Nephron progenitor cell (in vitro differentiated cells): Measurements from ENCODE around the gene UBE2D2.
A peak's percentile ranks its signal among the peaks of the same experiment; 100 is the strongest.
"Not testable (repeated sequence)": the region's sequence is repeated elsewhere in the genome, so short reads cannot be mapped to it uniquely, and the experiment has no call there.

Experiments used
- DNase-seq: peaks from one replicate; pipeline ENCODE4 v3.0.0; 2021
- H3K27ac Mint-ChIP-seq: 2 replicates; pipeline ENCODE4 v1.8.0; 2021; ENCODE audit warnings: mild to moderate bottlenecking, moderate library complexity, mixed read lengths
- H3K27me3 Mint-ChIP-seq: 2 replicates; pipeline ENCODE4 v1.8.0; 2021; ENCODE audit warnings: mild to moderate bottlenecking, low read depth, mixed read lengths; ENCODE audit not compliant: poor library complexity
- H3K36me3 Mint-ChIP-seq: 2 replicates; pipeline ENCODE4 v1.8.0; 2021; ENCODE audit warnings: low read depth, mixed read lengths
- H3K4me1 Mint-ChIP-seq: 2 replicates; pipeline ENCODE4 v1.8.0; 2021; ENCODE audit warnings: mixed read lengths
- H3K4me3 Mint-ChIP-seq: 2 replicates; pipeline ENCODE4 v1.8.0; 2021; ENCODE audit warnings: mild to moderate bottlenecking, moderate library complexity, mixed read lengths
- H3K9me3 Mint-ChIP-seq: 2 replicates; pipeline ENCODE4 v1.8.0; 2021; ENCODE audit warnings: mild to moderate bottlenecking, moderate library complexity, mixed read lengths
- TF ChIP-seq, protein P1 (sequence below): fragments of 200-600 bp; sonication (generic); IDR thresholded peaks from 2 replicates; pipeline ENCODE4 v1.5.0; 2021; ENCODE audit warnings: antibody characterized with exemption

The UBE2D2 gene

DNA sequence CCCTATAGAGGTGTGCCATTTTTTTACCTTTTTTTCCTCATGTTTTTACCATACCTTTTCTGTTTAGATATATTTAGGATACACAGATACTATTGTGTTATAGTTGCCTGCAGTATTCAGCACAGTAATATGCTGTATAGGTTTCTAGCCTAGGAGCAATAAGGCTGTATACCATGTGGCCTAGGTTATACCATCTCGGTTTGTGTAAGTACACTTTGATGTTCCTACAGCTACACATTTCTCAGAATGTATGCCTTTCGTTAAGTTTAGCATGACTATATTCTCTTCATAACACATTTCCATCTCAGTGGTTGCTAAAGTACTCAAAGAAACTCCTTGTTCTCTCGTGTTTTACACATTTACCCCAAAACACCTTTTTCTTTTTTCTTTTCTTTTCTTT lies 23.0 kb downstream of the UBE2D2 start:
- DNase-seq: no peak
- TF ChIP-seq, protein P1, sequence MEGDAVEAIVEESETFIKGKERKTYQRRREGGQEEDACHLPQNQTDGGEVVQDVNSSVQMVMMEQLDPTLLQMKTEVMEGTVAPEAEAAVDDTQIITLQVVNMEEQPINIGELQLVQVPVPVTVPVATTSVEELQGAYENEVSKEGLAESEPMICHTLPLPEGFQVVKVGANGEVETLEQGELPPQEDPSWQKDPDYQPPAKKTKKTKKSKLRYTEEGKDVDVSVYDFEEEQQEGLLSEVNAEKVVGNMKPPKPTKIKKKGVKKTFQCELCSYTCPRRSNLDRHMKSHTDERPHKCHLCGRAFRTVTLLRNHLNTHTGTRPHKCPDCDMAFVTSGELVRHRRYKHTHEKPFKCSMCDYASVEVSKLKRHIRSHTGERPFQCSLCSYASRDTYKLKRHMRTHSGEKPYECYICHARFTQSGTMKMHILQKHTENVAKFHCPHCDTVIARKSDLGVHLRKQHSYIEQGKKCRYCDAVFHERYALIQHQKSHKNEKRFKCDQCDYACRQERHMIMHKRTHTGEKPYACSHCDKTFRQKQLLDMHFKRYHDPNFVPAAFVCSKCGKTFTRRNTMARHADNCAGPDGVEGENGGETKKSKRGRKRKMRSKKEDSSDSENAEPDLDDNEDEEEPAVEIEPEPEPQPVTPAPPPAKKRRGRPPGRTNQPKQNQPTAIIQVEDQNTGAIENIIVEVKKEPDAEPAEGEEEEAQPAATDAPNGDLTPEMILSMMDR: no peak
- Mint-ChIP-seq H3K27me3 (no peaks in the 10 kb centered on the region), H3K4me1 (peaks cover 5% of the 10 kb centered on the region), H3K9me3 (peaks cover 4% of the 10 kb centered on the region), H3K4me3 (no peak overlapping the region), H3K27ac (no peak overlapping the region), H3K36me3 (peaks cover 56% of the 10 kb centered on the region)

DNA sequence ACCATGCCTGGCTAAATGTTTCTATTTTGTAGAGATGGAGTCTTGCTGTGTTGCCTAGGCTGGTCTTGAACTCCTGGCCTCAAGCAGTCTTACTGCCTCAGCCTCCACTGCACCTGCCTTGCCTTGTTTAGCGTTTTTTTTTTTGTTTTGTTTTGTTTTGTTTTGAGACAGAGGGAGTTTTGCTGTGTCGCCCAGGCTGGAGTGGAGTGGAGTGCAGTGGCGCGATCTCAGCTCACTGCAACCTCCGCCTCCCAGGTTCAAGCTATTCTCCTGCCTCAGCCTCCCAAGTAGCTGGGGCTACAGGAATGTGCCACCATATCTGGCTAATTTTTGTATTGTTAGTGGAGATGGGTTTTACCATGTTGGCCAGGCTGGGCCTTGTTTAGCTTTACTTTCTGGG lies 27.0 kb downstream of the UBE2D2 start:
- H3K9me3 Mint-ChIP-seq, DNase-seq, H3K4me3 Mint-ChIP-seq, H3K27me3 Mint-ChIP-seq, H3K4me1 Mint-ChIP-seq, H3K27ac Mint-ChIP-seq: not testable (repeated sequence)
- peaks cover 69% of the 10 kb centered on the region for H3K36me3 Mint-ChIP-seq

DNA sequence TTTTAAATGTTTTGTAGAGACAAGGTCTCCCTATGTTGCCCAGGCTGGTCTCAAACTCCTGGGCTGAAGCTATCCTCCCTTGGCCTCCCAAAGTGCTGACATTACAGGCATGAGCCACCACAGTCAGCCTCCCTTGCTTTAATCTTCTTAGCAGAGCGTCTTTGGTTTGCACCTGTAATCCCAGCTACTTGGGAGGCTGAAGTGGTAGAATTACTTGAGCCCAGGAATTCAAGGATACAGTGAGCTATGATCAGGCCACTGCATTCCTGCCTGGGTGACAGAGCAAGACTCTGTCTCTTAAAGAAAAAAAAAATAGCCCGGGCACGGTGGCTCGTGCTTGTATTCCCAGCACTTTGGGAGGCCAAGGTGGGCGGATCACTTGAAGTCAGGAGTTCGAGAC lies 27.8 kb downstream of the UBE2D2 start:
- H3K36me3 Mint-ChIP-seq: peaks cover 70% of the 10 kb centered on the region
- no peak for DNase-seq

DNA sequence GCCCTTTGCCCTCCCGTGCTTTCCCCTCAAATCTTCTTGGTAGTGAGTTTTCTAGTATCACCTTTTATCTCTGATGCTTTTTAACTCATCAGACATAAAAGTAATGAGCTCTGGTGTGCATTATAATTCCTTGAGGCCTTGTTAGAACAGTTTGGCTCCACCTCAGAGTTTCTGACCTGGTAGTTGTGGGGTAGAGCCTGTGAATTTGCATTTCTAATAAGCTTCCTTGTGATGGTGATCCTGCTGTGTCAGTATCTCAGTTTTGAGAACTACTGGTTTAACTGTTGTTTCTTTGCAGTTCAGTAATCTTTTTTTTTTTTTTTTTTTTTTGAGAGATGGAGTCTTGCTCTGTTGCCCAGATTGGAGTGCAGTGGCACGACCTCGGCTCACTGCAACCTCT lies 31.1 kb downstream of the UBE2D2 start:
- Mint-ChIP-seq H3K27ac (peak overlapping the region; percentile 67), H3K4me3 (no peak overlapping the region), H3K36me3 (peaks cover 74% of the 10 kb centered on the region), H3K9me3 (peaks cover 19% of the 10 kb centered on the region), H3K27me3 (no peaks in the 10 kb centered on the region), H3K4me1 (no peaks in the 10 kb centered on the region)
- TF ChIP-seq, protein P1: no peak
- DNase-seq: no peak

More for the DNA sequence above, 27.8 kb downstream of the UBE2D2 start:
- TF ChIP-seq, protein P1: no peak
- H3K27ac Mint-ChIP-seq: no peak overlapping the region
- H3K4me3 Mint-ChIP-seq: no peak overlapping the region
- H3K9me3 Mint-ChIP-seq: no peaks in the 10 kb centered on the region
- no peaks in the 10 kb centered on the region for H3K4me1 Mint-ChIP-seq
- no peaks in the 10 kb centered on the region for H3K27me3 Mint-ChIP-seq

DNA sequence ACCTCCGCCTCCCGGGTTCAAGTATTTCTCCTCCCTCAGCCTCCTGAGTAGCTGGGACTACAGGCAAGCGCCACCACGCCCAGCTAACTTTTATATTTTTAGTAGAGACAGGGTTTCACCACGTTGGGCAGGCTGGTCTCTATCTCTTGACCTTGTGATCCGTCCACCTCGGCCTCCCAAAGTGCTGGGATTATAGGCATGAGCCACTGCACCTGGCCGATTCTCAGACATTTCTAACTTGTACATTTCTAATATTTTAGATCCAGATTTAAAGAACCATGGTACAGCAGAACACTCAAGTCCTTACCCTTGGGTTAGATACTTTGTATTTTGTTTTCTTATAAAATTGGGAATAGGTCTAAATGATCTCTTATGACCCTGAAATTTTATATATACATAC lies 31.9 kb downstream of the UBE2D2 start:
- H3K9me3 Mint-ChIP-seq: peaks cover 20% of the 10 kb centered on the region
- not testable (repeated sequence) for DNase-seq, H3K27ac Mint-ChIP-seq, H3K4me1 Mint-ChIP-seq, H3K4me3 Mint-ChIP-seq, H3K27me3 Mint-ChIP-seq
- H3K36me3 Mint-ChIP-seq: peaks cover 74% of the 10 kb centered on the region

DNA sequence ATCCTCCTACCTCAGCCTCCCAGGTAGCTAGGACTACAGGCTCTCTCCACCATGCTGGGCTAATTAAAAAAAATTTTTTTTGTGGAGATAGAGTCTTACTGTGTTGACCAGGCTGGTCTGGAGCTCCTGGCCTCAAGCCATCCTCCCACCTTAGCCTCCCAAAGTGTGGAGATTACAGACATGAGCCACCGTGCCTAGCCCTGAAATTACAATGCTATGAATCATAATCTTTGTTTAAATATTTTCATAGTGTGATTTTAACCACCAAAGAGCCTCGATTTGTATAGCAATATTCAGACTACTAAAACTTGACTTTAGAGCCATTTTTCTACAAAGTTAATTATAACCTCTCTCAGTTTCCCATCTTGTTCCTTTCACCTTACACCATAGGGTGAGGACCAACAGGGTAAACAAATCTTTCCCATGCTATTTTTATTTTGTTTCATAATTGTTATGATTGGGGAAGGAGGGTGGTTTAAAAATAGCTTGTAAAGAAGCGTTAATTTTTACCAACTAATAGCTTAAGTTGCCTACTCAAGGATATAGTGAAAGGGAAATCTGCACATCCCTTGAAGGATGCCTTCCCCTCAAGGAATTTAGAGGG lies 32.7 kb downstream of the UBE2D2 start:
- no peak overlapping the region for H3K27ac Mint-ChIP-seq
- TF ChIP-seq, protein P1: no peak
- no peak overlapping the region for H3K4me3 Mint-ChIP-seq
- no peak for DNase-seq
- no peaks in the 10 kb centered on the region for H3K4me1 Mint-ChIP-seq
- peaks cover 68% of the 10 kb centered on the region for H3K36me3 Mint-ChIP-seq
- H3K9me3 Mint-ChIP-seq: peaks cover 20% of the 10 kb centered on the region
- no peaks in the 10 kb centered on the region for H3K27me3 Mint-ChIP-seq

DNA sequence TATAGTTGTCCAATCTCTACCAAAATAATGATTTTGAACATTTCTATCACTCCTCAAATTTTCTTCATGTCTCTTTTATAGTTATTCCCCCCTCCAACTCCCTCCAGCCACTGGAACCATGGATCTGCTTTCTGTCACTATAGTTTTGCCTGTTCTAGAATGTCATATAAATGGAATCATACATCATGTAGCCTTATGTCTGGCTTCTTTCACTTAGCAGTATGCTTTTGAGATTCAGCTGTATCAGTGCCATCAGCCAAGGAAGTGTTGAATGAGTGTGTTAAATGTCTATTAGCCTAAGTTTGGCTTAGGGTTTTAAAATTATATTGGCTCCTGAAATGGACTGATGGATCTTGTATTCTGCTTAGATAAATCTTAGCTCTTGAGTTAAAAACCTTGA lies 36.0 kb downstream of the UBE2D2 start:
- TF ChIP-seq, protein P1: no peak
- Mint-ChIP-seq H3K9me3 (peaks cover 20% of the 10 kb centered on the region), H3K4me1 (peaks cover 4% of the 10 kb centered on the region), H3K27ac (no peak overlapping the region), H3K36me3 (peaks cover 55% of the 10 kb centered on the region), H3K4me3 (no peak overlapping the region), H3K27me3 (no peaks in the 10 kb centered on the region)
- DNase-seq: no peak

DNA sequence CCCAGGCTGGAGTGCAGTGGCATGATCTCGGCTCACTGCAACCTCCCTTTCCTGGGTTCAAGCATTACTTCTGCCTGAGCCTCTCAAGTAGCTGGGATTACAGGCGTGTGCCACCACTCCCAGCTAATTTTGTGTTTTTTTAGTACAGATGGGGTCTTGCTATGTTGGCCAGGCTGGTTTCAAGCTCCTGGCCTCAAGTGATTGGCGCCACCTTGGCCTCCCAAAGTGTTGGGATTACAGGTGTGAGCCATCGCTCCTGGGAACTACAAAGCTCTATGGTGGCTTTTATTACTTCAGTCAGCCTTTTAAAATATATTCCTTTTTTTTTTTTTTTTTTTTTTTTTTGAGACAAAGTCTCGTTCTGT lies 37.4 kb downstream of the UBE2D2 start:
- DNase-seq, H3K27me3 Mint-ChIP-seq, H3K27ac Mint-ChIP-seq, H3K4me3 Mint-ChIP-seq, H3K4me1 Mint-ChIP-seq: not testable (repeated sequence)
- Mint-ChIP-seq H3K36me3 (peaks cover 61% of the 10 kb centered on the region), H3K9me3 (peaks cover 20% of the 10 kb centered on the region)
